HL-60/S4 (cell line): ENCODE measurements around the gene SYTL3.

Experiments used
- in situ Hi-C: fragments of 300-500 bp; cut with MboI; formaldehyde crosslinking; loops from 2 replicates; pipeline ENCODE4 v1.14.3; 2022; ENCODE audit warnings: low sequenced_read_pairs

SYTL3 gene

DNA sequence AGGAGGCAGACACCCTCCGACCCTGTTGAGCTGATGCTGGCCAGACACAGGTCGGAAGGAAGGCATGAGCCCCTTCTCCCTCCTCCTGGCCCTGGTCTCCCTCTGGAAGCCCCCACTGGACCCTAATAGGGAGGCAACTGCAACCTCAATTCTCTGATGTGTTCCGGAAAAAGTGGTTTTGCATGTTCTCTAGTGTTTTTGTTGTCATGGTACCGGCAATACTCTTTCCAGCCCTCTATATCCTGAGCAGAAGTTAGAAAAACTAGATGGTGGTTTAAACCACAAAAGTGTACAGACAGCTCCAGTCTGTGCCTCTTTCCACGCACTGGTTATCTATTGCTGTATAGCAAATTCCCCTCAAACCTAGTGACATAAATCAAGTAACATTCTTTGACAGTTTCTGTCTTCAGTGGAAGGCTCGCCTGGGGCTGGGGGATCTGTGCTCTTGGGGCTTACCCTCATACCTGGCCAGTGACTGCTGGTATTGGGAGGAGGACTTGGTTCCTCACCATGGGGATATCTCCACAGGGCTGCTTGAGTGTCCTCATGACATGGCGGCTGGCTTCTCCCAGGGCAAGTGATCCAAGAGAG is 37.0 kb downstream of the SYTL3 start:
- in situ Hi-C loops: no loop called here

DNA sequence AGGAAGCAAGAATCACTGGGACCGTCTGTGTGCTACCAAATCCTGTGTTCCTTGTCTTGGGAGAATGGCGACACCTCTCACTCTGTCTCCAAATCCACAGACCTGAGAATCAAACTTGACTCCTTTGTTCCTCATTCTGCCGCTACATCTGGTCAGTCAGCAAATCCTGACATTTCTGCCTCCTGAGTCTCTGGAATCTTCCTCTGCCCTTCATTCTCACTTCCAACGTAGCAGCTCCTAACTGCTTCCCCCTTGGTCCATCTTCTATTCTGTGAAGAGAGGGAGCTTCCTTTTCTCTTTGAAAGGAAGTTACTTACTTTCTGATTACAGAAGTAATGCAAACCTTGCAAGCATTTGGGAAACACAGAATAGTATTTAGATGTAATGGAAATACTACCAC is 37.7 kb downstream of the SYTL3 start:
- in situ Hi-C loops: no loop called here

- in situ Hi-C loops: no loop called here
Measured at GRCh38 chr6:158688860-158689259, 39.0 kb downstream of the SYTL3 start.

GRCh38 chr6:158694913-158695312 is 45.1 kb downstream of the SYTL3 start:
- in situ Hi-C loops: loop anchor here (5.0 to 10.0 kb wide), 2 partner anchors 280 to 468 kb away; no protein-coding TSS in a partner anchor

DNA sequence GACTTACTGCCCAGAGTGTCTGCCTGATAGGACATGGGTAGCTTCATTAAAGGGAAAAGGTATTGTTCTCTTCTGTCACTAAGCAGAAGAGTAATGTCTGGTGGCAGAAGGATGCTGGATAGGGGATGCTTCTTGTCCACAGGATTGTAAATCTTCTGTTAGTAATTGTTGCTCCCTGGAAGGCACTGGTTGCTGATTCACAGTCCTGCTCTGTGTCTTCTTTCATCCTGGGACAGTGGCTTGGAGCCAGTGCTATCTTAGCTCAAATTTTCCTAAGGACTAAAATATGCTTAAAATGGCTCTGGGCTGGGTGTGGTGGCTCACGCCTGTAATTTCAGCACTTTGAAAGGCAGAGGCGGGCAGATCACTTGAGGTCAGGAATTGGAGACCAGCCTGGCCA is 48.0 kb downstream of the SYTL3 start:
- in situ Hi-C loops: loop anchor here (10.0 kb wide), 1 partner anchor 277 kb away; no protein-coding TSS in a partner anchor

DNA sequence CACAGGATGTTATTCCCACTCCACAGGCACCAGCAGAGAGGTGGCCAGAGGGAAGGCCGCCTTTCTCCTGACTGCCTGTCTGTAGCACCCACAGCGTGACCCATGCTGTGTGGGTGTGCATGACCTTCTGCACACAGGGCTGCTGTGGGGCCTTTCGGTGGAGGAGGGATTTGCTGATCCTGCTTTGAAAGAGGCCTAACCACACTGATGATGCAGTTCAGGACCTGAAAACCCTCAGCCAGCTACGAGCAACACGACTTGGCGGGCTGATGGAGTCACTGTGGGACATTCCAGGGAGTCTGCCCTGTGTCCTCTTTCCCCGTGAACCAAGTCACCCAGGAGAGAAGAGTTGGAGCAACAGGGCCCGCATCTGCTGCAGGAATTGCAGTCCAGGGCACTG is 49.1 kb downstream of the SYTL3 start:
- in situ Hi-C loops: loop anchor here (10.0 kb wide), 1 partner anchor 276 kb away; no protein-coding TSS in a partner anchor

DNA sequence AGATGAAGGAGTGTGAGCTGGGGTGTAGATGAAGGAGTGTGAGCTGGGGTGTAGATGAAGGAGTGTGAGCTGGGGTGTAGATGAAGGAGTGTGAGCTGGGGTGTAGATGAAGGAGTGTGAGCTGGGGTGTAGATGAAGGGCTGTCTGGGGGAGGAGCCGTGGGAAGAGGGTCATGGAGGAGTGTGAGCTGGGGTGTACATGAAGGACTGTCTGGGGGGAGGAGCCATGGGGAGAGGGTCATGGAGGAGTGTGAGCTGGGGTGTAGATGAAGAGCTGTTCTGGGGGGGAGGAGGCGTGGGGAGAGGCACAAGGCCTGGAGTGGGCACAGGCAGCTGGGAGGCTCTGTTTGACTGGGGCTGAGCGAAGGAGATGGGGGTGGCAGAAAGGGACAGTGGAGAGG is 51.4 kb downstream of the SYTL3 start:
- in situ Hi-C loops: loop anchor here (10.0 kb wide), 1 partner anchor 434 kb away; no protein-coding TSS in a partner anchor

GRCh38 chr6:158703111-158703836 is 53.4 kb downstream of the SYTL3 start:
- in situ Hi-C loops: loop anchor here (10.0 kb wide), 1 partner anchor 432 kb away; no protein-coding TSS in a partner anchor

DNA sequence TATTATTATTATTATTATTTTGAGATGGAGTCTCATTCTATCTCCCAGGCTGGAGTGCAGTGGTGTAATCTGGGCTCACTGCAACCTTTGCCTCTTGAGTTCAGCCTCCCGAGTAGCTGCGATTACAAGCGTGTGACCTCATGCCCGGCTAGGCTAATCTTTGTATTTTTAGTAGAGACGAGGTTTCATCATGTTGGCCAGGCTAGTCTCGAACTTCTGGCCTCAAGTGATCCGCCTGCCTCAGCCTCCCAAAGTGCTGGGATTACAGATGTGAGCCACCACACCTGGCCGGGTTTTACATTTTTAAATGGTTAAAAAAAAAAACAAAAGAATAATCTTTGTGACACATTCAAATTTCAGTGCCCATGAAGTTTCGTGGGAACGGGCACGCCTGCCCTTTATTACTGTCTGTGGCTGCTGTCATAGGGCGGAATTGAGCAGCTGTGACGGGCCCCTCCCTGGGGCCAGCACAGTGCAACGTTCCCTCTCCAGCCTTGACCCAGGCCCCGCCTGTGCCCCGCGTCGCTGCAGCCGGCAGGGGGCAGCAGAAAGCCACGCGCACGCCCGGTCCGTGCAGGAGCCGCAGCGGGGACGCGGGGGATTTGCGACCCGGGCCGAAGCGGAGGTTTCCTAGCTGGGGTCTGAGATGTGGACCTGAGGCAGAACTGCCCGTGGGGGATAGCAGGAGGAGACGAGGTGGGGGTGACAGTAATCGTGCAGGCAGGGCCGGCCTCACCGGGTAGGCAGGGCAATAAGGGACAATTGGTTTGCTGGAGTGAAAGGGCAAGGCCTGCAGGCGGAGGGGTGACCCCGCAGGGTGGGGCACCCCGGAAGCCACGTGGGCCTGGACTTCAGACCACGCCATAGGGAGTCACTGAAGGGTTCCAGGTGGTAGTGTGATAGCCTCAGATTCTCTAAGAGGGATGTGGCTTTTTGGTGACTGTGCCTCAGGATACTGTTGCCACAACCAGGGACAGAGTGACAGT is 54.3 kb downstream of the SYTL3 start:
- in situ Hi-C loops: loop anchor here (10.0 kb wide), 1 partner anchor 431 kb away; no protein-coding TSS in a partner anchor

DNA sequence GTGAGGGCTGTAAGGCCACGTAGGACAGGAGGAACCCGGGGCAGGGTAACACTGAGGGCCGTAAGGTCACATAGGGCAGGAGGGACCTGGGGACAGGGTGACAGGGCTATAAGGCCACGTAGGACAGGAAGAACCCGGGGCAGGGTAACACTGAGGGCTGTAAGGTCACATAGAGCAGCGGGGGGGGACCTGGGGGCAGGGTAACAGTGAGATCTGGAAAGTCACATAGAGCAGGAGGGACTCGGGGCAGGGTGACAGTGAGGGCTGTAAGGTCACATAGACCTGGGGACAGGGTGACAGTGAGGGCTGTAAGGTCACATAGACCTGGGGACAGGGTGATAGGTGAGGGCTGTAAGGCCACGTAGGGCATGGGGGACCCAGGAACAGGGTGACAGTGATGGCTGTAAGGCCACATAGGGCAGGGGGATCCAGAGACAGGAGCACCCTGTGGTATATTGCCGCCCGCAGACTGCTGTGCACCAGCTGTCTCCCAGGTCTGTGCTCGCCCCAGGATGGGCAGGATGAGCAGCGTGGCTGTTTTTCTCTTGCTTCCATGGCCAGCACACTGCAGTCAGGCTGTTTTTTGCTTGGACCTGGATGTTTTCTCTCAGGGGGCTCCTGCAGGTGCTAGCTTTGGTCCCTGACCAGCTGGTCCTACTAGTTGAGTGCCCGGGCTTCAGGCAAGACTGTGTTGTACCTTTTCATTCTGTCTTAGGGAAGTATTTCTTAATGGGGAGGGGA is 55.7 kb downstream of the SYTL3 start:
- in situ Hi-C loops: loop anchor here (10.0 kb wide), 1 partner anchor 429 kb away; no protein-coding TSS in a partner anchor

DNA sequence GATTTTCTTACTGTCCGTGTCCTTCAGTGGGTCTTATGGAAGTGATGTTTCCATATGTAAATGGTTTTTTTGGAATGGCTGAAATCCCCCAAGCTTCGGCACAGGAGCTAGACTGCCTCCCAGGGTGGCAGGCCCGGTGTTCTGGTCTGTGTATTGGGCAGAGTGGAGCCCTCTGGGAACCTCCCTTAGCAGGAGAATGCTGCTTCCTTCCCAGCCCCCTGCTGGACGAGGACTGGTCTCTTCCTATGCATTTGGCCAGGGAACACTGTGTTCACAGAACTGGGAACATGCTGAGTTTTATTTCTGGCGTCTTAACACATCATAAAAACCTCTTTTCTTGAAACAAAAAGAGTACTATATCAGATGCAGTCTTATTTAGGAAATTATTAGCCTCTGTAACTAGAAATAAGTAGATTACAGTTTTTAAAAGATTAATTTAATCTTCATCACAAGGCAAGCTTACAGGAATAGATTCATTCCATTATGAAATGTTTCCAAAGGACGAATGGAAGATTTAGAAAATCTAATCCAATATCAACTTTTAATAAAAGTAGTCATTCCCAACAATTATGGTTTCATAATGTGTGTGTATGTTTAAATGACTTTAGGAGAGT is 56.6 kb downstream of the SYTL3 start:
- in situ Hi-C loops: loop anchor here (10.0 kb wide), 1 partner anchor 428 kb away; no protein-coding TSS in a partner anchor

DNA sequence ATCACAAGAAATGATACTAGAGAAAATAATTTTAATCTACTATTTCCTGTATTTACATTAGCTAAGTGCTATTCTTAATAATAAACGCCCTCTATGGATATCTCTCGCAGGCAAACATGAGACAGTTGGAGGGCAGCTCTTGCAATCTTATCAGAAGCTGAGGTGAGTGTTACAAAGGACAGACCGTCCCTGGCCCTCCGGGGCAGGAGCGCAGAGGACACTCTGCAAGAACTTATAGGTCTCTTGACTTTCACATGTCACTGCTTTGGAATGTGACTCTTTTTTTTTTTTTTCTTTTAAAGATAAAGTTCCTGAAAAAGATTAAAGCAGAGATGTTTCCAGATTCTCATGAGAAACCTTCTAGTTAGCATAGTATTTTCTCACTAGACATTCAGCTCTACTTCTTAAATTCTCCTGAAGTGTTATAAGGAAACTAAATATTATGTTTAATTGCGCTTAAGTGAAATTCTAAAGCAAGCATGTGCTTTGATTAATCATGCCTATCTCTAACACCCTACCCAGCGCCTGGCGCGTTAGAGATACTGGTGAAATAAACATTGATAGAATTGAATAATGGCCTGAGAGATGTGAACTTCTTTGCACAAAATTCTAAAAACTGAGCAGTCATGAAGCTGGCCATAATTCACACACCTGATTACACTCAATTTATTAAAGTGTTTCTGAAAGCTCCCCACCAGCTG is 57.4 kb downstream of the SYTL3 start:
- in situ Hi-C loops: loop anchor here (10.0 kb wide), 1 partner anchor 428 kb away; no protein-coding TSS in a partner anchor

- in situ Hi-C loops: loop anchor here (10.0 kb wide), 1 partner anchor 427 kb away; no protein-coding TSS in a partner anchor
Measured at GRCh38 chr6:158707821-158708195, 58.0 kb downstream of the SYTL3 start.

DNA sequence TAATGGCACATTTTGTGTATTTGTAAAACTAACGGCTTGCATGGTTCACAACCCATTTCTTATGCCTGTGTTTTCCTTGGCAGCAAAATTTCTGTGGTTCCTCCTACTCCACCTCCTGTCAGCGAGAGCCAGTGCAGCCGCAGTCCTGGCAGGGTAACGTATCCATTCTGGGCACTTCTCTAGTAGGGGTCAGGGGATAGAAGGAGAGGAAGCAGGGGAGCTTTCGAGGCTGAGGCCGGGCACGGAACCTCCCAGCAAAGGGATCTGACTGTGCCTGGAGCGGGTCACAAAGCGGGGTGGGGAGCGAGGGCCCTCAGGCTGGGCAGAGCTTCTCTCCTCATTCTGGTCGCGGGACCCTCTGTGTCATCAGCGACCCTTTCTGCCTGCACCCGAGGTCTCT is 58.4 kb downstream of the SYTL3 start:
- in situ Hi-C loops: loop anchor here (10.0 kb wide), 1 partner anchor 427 kb away; no protein-coding TSS in a partner anchor

GRCh38 chr6:158709809-158710208 is 60.0 kb downstream of the SYTL3 start:
- in situ Hi-C loops: loop anchor here (10.0 kb wide), 1 partner anchor 425 kb away; no protein-coding TSS in a partner anchor

DNA sequence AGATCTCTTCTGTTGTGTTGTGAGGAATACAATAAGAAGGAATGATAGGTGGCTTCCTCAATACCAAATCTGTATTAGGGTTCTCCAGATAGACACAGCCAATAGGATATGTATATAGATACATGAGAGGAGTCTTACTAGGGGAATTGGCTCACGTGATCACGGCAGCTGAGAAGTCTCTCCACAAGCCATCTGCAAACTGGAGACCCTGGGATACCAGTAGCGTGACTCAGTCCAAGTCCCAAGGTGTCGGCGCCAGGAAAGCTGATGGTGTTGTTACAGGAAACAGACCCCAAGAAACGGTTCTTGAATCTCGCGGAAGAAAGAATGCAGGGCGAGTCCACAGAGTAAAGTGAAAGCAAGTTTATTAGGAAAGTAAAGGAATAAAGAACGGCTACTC is 61.4 kb downstream of the SYTL3 start:
- in situ Hi-C loops: no loop called here

DNA sequence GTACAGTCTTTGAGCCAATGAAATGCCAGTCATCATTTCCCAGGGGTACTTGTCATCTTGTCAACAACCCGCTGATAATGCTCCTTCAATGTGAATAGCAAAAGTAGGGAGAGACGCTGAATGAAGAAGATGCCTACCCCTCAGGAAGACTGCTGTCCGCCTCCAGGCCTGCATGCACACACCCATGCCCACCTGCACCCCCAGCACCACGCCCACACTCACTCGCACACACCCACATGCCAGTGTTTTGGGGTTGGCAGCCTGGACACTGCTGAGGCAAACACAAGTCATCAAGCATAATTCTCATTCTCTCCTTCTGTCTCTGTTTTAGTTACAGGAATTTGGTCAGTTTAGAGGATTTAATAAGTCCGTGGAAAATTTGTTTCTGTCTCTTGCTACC is 63.6 kb downstream of the SYTL3 start:
- in situ Hi-C loops: no loop called here

GRCh38 chr6:158714706-158715105 is 64.9 kb downstream of the SYTL3 start:
- in situ Hi-C loops: no loop called here
